Calu3 (cell line): Measurements from ENCODE around the gene CCDC107. TPM values are rescaled to one million over a fixed set of nuclear protein-coding genes. Genes with fewer than 3 reads are reported as not detected.
"Not testable (repeated sequence)": the region's sequence is repeated elsewhere in the genome, so short reads cannot be mapped to it uniquely, and the experiment has no call there.

Experiments used
- BruUV-seq: library from RNA; stranded (reverse); fragments of 400-500 nt; replicated peaks from 2 replicates; lab custom pipeline; 2021; lab: Mats Ljungman, UMichigan
- CTCF ChIA-PET: fragments of 300-600 bp; sonication (Branson Sonifier 250); formaldehyde crosslinking; loops from one replicate; lab custom pipeline; 2022; ENCODE audit warnings: antibody characterized with exemption; lab: Charles Lee
- DNase-seq: peaks from one replicate; pipeline ENCODE4 v3.0.0; 2022
- H3K27ac Mint-ChIP-seq: one replicate; pipeline ENCODE4 v1.8.0; 2022; ENCODE audit warnings: mixed read lengths; ENCODE audit not compliant: unreplicated experiment
- H3K27me3 Mint-ChIP-seq: one replicate; pipeline ENCODE4 v1.8.0; 2022; ENCODE audit warnings: mixed read lengths; ENCODE audit not compliant: unreplicated experiment
- H3K36me3 Mint-ChIP-seq: one replicate; pipeline ENCODE4 v1.8.0; 2022; ENCODE audit warnings: mild to moderate bottlenecking, moderate library complexity, mixed read lengths; ENCODE audit not compliant: insufficient read depth, unreplicated experiment
- H3K4me1 Mint-ChIP-seq: one replicate; pipeline ENCODE4 v1.8.0; 2022; ENCODE audit warnings: mild to moderate bottlenecking, low read depth, mixed read lengths; ENCODE audit not compliant: unreplicated experiment
- H3K4me3 Mint-ChIP-seq: one replicate; pipeline ENCODE4 v1.8.0; 2022; ENCODE audit warnings: mild to moderate bottlenecking, low read depth, moderate library complexity, mixed read lengths; ENCODE audit not compliant: unreplicated experiment
- H3K9me3 Mint-ChIP-seq: one replicate; pipeline ENCODE4 v1.8.0; 2022; ENCODE audit warnings: low read depth, mixed read lengths; ENCODE audit not compliant: unreplicated experiment
- intact Hi-C: fragments of 100-400 bp; cut with micrococcal nuclease; formaldehyde crosslinking; loops from one replicate; pipeline ENCODE4 v1.10.0; 2022; ENCODE audit not compliant: unreplicated experiment
- total RNA-seq: library from RNA; stranded (reverse); gene quantifications from 2 replicates; pipeline ENCODE4 v1.2.3, GENCODE V29; 2022
- TF ChIP-seq, protein P1 (sequence below): fragments of 200-600 bp; IDR thresholded peaks from one replicate; pipeline ENCODE4 v1.8.0; 2022; ENCODE audit warnings: antibody characterized with exemption; ENCODE audit not compliant: unreplicated experiment

The CCDC107 gene
- total RNA-seq, 1 experiment from 2014 or later = 7.9 TPM

GRCh38 chr9:35611230-35611797, 46.8 kb upstream of the CCDC107 start:
- intact Hi-C loops = no loop called here
- CTCF ChIA-PET = interaction anchor here (0.7 to 1.3 kb wide), 3 partner anchors 34 to 501 kb away, joined by 3 to 6 read pairs (median 4); no protein-coding TSS in a partner anchor
- no TSS peak for BruUV-seq
- Mint-ChIP-seq H3K9me3 (no peaks in the 10 kb centered on the region), H3K4me3 (no peak overlapping the region), H3K36me3 (no peaks in the 10 kb centered on the region), H3K27ac (no peak overlapping the region), H3K4me1 (no peaks in the 10 kb centered on the region), H3K27me3 (peaks cover 36% of the 10 kb centered on the region)
- DNase-seq = peak; percentile 24
- TF ChIP-seq, protein P1, sequence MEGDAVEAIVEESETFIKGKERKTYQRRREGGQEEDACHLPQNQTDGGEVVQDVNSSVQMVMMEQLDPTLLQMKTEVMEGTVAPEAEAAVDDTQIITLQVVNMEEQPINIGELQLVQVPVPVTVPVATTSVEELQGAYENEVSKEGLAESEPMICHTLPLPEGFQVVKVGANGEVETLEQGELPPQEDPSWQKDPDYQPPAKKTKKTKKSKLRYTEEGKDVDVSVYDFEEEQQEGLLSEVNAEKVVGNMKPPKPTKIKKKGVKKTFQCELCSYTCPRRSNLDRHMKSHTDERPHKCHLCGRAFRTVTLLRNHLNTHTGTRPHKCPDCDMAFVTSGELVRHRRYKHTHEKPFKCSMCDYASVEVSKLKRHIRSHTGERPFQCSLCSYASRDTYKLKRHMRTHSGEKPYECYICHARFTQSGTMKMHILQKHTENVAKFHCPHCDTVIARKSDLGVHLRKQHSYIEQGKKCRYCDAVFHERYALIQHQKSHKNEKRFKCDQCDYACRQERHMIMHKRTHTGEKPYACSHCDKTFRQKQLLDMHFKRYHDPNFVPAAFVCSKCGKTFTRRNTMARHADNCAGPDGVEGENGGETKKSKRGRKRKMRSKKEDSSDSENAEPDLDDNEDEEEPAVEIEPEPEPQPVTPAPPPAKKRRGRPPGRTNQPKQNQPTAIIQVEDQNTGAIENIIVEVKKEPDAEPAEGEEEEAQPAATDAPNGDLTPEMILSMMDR = peak; percentile 41

- H3K9me3 Mint-ChIP-seq, H3K36me3 Mint-ChIP-seq, BruUV-seq, H3K4me1 Mint-ChIP-seq, DNase-seq, intact Hi-C loops, H3K4me3 Mint-ChIP-seq, H3K27ac Mint-ChIP-seq: not testable (repeated sequence)
- CTCF ChIA-PET = interaction anchor here (0.8 to 1.3 kb wide), 2 partner anchors 33 to 84 kb away, joined by 4 to 6 read pairs; no protein-coding TSS in a partner anchor
- H3K27me3 Mint-ChIP-seq = peaks cover 44% of the 10 kb centered on the region
These were observed 46.0 kb upstream of the CCDC107 start for GRCh38 chr9:35612066-35612465.

- TF ChIP-seq, protein P1 = no peak
- CTCF ChIA-PET = no interaction called here
- H3K4me1 Mint-ChIP-seq = no peaks in the 10 kb centered on the region
These were observed 45.2 kb upstream of the CCDC107 start for GRCh38 chr9:35612843-35613242.

DNA sequence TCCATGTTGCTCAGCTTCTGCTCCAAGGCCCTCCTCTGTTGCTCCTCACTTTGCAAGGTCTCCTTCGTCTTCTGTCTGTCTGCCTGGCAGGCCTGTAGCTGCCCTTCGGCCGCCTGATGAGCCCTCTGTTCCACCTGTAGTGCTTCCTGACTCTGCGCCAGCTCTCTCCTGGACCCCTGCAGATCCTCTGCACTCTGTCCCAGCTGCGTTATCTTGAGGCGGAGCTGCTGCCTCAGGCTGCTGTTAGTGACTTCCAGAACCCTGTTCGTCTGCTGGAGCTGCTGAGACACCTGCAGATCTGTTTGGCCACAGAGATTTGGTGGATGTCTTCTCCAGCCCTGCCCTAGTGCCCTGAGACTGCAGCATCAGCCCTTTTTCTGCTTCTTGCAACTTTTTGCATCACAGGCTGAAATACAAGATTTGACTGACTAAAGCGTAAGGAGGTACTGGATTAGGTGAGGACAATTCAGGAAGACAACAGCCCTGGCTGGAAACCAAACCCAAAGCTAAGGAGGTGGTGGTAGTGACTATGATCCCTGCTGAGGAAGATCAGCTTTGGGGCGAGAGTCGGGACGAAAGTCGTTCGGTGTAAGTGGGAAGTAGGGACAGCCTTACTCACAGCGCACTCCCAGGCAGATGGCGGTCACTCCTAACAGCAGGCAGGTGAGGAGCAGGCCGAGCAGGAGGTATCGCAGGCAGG, 42.0 kb upstream of the CCDC107 start:
- peaks cover 69% of the 10 kb centered on the region for H3K27me3 Mint-ChIP-seq
- no peaks in the 10 kb centered on the region for H3K9me3 Mint-ChIP-seq
- BruUV-seq = no TSS peak
- TF ChIP-seq, protein P1 = no peak
- CTCF ChIA-PET = no interaction called here
- H3K27ac Mint-ChIP-seq = no peak overlapping the region
- H3K36me3 Mint-ChIP-seq = no peaks in the 10 kb centered on the region
- peak overlapping the region; percentile 49 for H3K4me3 Mint-ChIP-seq
- DNase-seq = no peak
- intact Hi-C loops = no loop called here
- H3K4me1 Mint-ChIP-seq = no peaks in the 10 kb centered on the region

More at GRCh38 chr9:35612843-35613242, 45.2 kb upstream of the CCDC107 start:
- H3K27me3 Mint-ChIP-seq = peaks cover 51% of the 10 kb centered on the region
- H3K36me3 Mint-ChIP-seq = no peaks in the 10 kb centered on the region
- intact Hi-C loops = no loop called here
- H3K9me3 Mint-ChIP-seq = no peaks in the 10 kb centered on the region
- H3K27ac Mint-ChIP-seq = no peak overlapping the region
- no peak overlapping the region for H3K4me3 Mint-ChIP-seq
- BruUV-seq = no TSS peak
- DNase-seq = no peak
